ENCODE results near the gene PRRC2C. TPM values are rescaled to one million over a fixed set of nuclear protein-coding genes. Genes with fewer than 3 reads are reported as not detected.
"Not testable (repeated sequence)": the region's sequence is repeated elsewhere in the genome, so short reads cannot be mapped to it uniquely, and the experiment has no call there.

PRRC2C gene
- total RNA-seq, 2 experiments from 2014 or later, result 229 to 238 TPM

GRCh38 chr1:171610385-171610784, 125.1 kb downstream of the PRRC2C start:
- Mint-ChIP-seq H3K4me1 (ENCODE audit: low read depth) (no peaks in the 10 kb centered on the region), H3K27ac (no peak overlapping the region), H3K36me3 (ENCODE audit: low read depth) (no peaks in the 10 kb centered on the region), H3K9me3 (no peaks in the 10 kb centered on the region), H3K27me3 (no peaks in the 10 kb centered on the region), H3K4me3 (no peak overlapping the region)
- no peak for DNase-seq
- no peak for TF ChIP-seq CTCF (IDR thresholded peaks at IDR 0.05)
- intact Hi-C loops (cut with micrococcal nuclease), result no loop called here
- no peak for ATAC-seq
- ChIA-PET CTCF (no interaction called here), POLR2A (no interaction called here)

DNA sequence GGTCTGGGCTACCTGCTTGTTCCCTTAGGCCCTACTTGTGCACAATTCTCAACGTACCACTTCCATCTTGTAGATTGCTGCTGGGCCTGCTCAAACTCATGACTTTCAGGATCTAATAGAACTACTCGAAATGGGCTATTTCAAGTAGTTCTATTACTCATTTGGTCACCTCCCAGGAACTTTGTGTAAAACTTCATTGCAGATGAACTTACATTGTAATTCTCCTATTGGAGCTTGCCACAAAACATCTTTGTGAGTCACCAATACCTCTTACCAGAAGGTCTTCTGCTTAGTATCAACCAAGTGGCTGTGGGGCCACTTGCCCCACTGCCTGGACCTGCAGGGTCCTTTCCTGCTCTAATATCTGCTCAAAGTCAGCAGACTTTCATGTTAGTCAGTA, 126.0 kb downstream of the PRRC2C start:
- H3K4me3 Mint-ChIP-seq, result no peak overlapping the region
- CTCF ChIA-PET, result no interaction called here
- no peaks in the 10 kb centered on the region for H3K4me1 Mint-ChIP-seq (ENCODE audit: low read depth)
- no peak for TF ChIP-seq CTCF (IDR thresholded peaks at IDR 0.05)
- DNase-seq (no peak), ATAC-seq (no peak)
- POLR2A ChIA-PET, result no interaction called here
- no peaks in the 10 kb centered on the region for H3K27me3 Mint-ChIP-seq
- no peaks in the 10 kb centered on the region for H3K36me3 Mint-ChIP-seq (ENCODE audit: low read depth)
- intact Hi-C loops (cut with micrococcal nuclease), result no loop called here
- no peak overlapping the region for H3K27ac Mint-ChIP-seq
- H3K9me3 Mint-ChIP-seq, result no peaks in the 10 kb centered on the region

DNA sequence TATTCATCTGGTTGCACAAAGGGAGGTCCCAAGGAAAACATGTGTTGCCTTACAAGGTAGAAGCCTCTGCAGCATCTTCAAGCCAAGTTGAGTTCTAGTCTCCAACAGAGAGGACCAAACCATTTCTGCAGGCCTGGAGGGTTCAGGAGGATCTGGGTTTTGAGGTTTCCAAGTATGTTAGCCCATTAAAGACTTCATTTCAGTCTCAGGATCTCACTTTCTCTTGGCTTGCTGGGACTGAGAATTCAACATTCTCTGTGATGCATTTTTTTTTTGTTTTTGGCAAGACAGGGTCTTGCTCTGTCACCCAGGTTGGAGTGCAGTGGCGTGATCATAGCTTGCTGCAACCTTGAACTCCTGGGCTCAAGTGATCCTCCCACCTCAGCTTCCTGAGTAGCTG, 128.0 kb downstream of the PRRC2C start:
- POLR2A ChIA-PET, result no interaction called here

DNA sequence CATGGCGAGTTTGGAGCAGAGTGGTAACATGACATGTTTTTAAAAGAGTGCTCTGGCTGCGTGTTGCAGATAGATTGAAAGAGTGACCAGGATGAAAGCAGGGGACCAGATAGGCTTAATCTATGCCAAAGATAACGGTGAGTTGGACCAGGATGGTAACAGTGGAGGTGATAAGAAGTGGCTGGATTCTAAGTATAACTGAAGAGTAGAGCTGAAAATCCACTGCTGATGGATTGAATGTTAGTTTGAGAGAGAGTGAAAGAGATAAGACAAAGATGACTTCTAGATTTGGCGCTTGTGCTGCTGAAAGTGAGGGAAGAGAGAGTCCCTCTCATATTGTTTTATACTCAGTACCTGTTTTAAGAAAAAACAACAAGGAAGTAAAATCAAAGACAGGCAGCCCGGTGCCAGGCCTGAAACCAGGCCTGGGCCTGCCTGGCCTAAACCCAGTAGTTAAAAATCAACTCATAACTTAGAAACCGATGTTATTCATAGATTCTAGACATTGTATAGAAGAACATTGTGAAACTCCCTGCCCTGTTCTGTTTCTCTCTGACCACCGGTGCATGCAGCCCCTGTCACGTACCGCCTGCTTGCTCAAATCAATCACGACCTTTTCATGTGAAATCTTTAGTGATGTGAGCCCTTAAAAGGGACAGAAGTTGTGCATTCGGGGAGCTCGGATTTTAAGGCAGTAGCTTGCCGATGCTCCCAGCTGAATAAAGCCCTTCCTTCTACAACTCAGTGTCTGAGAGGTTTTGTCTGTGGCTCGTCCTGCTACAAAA, 130.0 kb downstream of the PRRC2C start:
- DNase-seq; H3K27ac Mint-ChIP-seq; POLR2A ChIA-PET; H3K9me3 Mint-ChIP-seq; H3K36me3 Mint-ChIP-seq (ENCODE audit: low read depth); H3K4me3 Mint-ChIP-seq; intact Hi-C loops (cut with micrococcal nuclease); H3K27me3 Mint-ChIP-seq; ATAC-seq; H3K4me1 Mint-ChIP-seq (ENCODE audit: low read depth): not testable (repeated sequence)
- CTCF ChIA-PET, result interaction anchor here (1.0 to 1.6 kb wide), 2 partner anchors 29 to 40 kb away, joined by 4 read pairs; no protein-coding TSS in a partner anchor

More for the DNA sequence above, 128.0 kb downstream of the PRRC2C start:
- Mint-ChIP-seq H3K4me1 (ENCODE audit: low read depth) (no peaks in the 10 kb centered on the region), H3K27ac (no peak overlapping the region), H3K36me3 (ENCODE audit: low read depth) (no peaks in the 10 kb centered on the region), H3K4me3 (no peak overlapping the region), H3K9me3 (no peaks in the 10 kb centered on the region), H3K27me3 (no peaks in the 10 kb centered on the region)
- no peak for TF ChIP-seq CTCF (IDR thresholded peaks at IDR 0.05)
- DNase-seq (no peak), ATAC-seq (no peak)
- CTCF ChIA-PET, result no interaction called here
- intact Hi-C loops (cut with micrococcal nuclease), result no loop called here

GRCh38 chr1:171616586-171616985, 131.3 kb downstream of the PRRC2C start:
- no peak overlapping the region for H3K27ac Mint-ChIP-seq
- POLR2A ChIA-PET, result no interaction called here
- ATAC-seq, result no peak

More at GRCh38 chr1:171616586-171616985, 131.3 kb downstream of the PRRC2C start:
- H3K4me1 Mint-ChIP-seq (ENCODE audit: low read depth), result no peaks in the 10 kb centered on the region
- no peak overlapping the region for H3K4me3 Mint-ChIP-seq
- no peaks in the 10 kb centered on the region for H3K36me3 Mint-ChIP-seq (ENCODE audit: low read depth)
- intact Hi-C loops (cut with micrococcal nuclease), result no loop called here
- no peak for TF ChIP-seq CTCF (IDR thresholded peaks at IDR 0.05)
- CTCF ChIA-PET, result no interaction called here
- no peak for DNase-seq
- H3K27me3 Mint-ChIP-seq, result peaks cover 3% of the 10 kb centered on the region
- no peaks in the 10 kb centered on the region for H3K9me3 Mint-ChIP-seq
